ENCODE data around the gene PTGER3.

The PTGER3 gene

DNA sequence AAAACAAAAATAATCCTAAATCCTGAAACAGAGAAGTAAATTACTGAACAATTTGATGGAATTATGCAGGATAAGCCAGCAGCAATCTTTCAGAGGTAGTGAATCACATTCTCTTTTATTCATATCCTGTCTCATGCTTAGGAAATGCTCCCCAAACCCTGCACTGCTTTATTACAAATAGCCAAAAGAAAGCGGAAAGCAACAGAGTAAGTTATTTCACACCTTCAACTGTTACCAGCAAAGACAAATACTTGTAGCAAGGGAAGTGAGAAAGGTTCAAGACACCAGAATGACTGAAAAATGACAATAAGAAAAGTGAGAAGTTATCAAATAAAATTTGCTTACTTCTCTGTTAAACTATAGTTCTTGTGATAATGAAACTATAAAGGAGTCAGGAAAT lies 27.1 kb upstream of the PTGER3 start:
- Histone ChIP-seq H3K27ac (ENCODE audit: low read length, poor library complexity, severe bottlenecking) (no peak overlapping the region), H3K9me3 (ENCODE audit: control insufficient read depth, low read length) (no peaks in the 10 kb centered on the region), H3K27me3 (ENCODE audit: control insufficient read depth in 1 of 2, insufficient read depth in 1 of 2, low read length in 2 of 2) (no peaks in the 10 kb centered on the region), H3K9ac (ENCODE audit: low read length) (peak overlapping the region; percentile 7), H2BK120ac (ENCODE audit: low read depth, low read length) (no peak overlapping the region), H4K8ac (ENCODE audit: low read length) (no peak overlapping the region), H3K79me1 (replicated peaks; ENCODE audit: low read length, poor library complexity, severe bottlenecking) (peaks cover 4% of the 10 kb centered on the region), H3K36me3 (ENCODE audit: control insufficient read depth in 1 of 2, insufficient read depth in 2 of 2, low read depth in 1 of 2, low read length in 2 of 2) (peaks cover 10 to 87% of the 10 kb centered on the region in 2 experiments), H2BK5ac (ENCODE audit: low read depth, low read length, poor library complexity, severe bottlenecking) (no peak overlapping the region), H3K4me1 (ENCODE audit: control insufficient read depth, insufficient read depth, low read depth, low read length) (peaks cover 3% of the 10 kb centered on the region), H3K4me3 (ENCODE audit: insufficient read depth in 1 of 2, low read depth in 1 of 2, low read length in 2 of 2) (no peak overlapping the region), H4K91ac (ENCODE audit: low read length) (no peak overlapping the region), H2AK5ac (ENCODE audit: low read length, severe bottlenecking) (no peak overlapping the region), H3K23ac (ENCODE audit: low read length in 2 of 2) (no peak overlapping the region), H2BK15ac (ENCODE audit: low read depth, poor library complexity, severe bottlenecking) (no peak overlapping the region), H2AFZ (ENCODE audit: low read depth, low read length) (no peak overlapping the region), H2BK12ac (ENCODE audit: low read length in 2 of 2) (no peak overlapping the region), H3K18ac (ENCODE audit: low read depth in 1 of 2, low read length in 2 of 2) (no peak overlapping the region), H3K4me2 (ENCODE audit: low read length, poor library complexity, severe bottlenecking) (no peak overlapping the region), H3K4ac (ENCODE audit: low read depth in 1 of 2, low read length in 2 of 2) (no peak overlapping the region), H3K14ac (ENCODE audit: low read length in 2 of 2) (no peak overlapping the region)
- WGBS: no CpG with 5 or more reads among the region's 1 CpG
- no peak for DNase-seq

DNA sequence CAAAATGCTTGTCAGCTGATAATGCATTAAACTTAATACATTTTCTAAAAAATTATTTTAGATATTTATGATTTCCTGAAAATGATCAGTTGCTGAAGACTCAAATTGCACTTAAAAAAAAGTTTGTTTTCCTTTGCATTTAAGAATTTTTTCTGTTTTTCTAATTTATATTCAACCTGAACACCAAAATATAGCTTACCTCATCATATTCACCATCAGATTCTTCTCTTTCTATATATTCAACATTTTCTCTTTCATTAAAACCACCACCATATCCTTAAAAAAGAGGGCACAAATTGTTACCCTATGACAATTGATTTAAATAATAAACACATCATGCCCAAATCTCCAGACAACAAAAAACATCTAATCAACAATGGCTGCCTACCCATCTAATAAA lies 24.7 kb upstream of the PTGER3 start:
- H3K4ac ChIP-seq (ENCODE audit: low read depth in 1 of 2, low read length in 2 of 2): no peak overlapping the region
- H3K4me1 ChIP-seq (ENCODE audit: control insufficient read depth, insufficient read depth, low read depth, low read length): no peaks in the 10 kb centered on the region
- H3K4me2 ChIP-seq (ENCODE audit: low read length, poor library complexity, severe bottlenecking): no peak overlapping the region
- H3K9ac ChIP-seq (ENCODE audit: low read length): no peak overlapping the region
- H2BK15ac ChIP-seq (ENCODE audit: low read depth, poor library complexity, severe bottlenecking): no peak overlapping the region
- H3K27me3 ChIP-seq (ENCODE audit: control insufficient read depth in 1 of 2, insufficient read depth in 1 of 2, low read length in 2 of 2): no peaks in the 10 kb centered on the region
- no peak overlapping the region for H3K4me3 ChIP-seq (ENCODE audit: insufficient read depth in 1 of 2, low read depth in 1 of 2, low read length in 2 of 2)
- H3K23ac ChIP-seq (ENCODE audit: low read length in 2 of 2): no peak overlapping the region
- H3K9me3 ChIP-seq (ENCODE audit: control insufficient read depth, low read length): no peaks in the 10 kb centered on the region
- H3K18ac ChIP-seq (ENCODE audit: low read depth in 1 of 2, low read length in 2 of 2): no peak overlapping the region
- H3K27ac ChIP-seq (ENCODE audit: low read length, poor library complexity, severe bottlenecking): no peak overlapping the region
- peaks cover 12 to 98% of the 10 kb centered on the region in 2 experiments for H3K36me3 ChIP-seq (ENCODE audit: control insufficient read depth in 1 of 2, insufficient read depth in 2 of 2, low read depth in 1 of 2, low read length in 2 of 2)
- no peak overlapping the region for H2BK120ac ChIP-seq (ENCODE audit: low read depth, low read length)
- H3K14ac ChIP-seq (ENCODE audit: low read length in 2 of 2): no peak overlapping the region
- DNase-seq: no peak
- H4K91ac ChIP-seq (ENCODE audit: low read length): no peak overlapping the region
- no peak overlapping the region for H2AK5ac ChIP-seq (ENCODE audit: low read length, severe bottlenecking)
- H3K79me1 ChIP-seq (replicated peaks; ENCODE audit: low read length, poor library complexity, severe bottlenecking): peaks cover 6% of the 10 kb centered on the region
- H2AFZ ChIP-seq (ENCODE audit: low read depth, low read length): no peak overlapping the region
- no peak overlapping the region for H4K8ac ChIP-seq (ENCODE audit: low read length)
- H2BK12ac ChIP-seq (ENCODE audit: low read length in 2 of 2): no peak overlapping the region
- H2BK5ac ChIP-seq (ENCODE audit: low read depth, low read length, poor library complexity, severe bottlenecking): no peak overlapping the region

DNA sequence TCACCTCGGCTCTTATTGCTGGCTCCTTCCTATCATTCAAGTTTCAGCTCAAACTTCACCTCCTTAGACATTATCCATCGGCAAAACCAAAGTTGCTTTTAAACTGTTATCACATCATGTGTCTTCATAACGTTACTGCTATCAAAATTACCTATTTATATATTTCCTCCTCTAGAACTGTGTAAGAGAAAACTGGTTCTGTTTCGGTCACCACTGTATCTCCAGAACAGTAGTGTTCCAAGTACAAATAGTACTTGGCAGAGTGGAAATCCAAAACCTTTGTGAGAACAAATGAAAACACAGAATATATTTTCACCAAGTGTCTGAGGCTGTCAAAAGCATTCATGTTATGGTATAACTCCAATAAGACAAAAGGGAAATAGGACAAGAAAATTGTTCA lies 24.1 kb upstream of the PTGER3 start:
- H2BK5ac ChIP-seq (ENCODE audit: low read depth, low read length, poor library complexity, severe bottlenecking): no peak overlapping the region
- no peak overlapping the region for H3K4ac ChIP-seq (ENCODE audit: low read depth in 1 of 2, low read length in 2 of 2)
- no peak overlapping the region for H3K4me2 ChIP-seq (ENCODE audit: low read length, poor library complexity, severe bottlenecking)
- H2BK12ac ChIP-seq (ENCODE audit: low read length in 2 of 2): no peak overlapping the region
- 90% methylated on average over 4 of the region's 4 CpGs for WGBS
- H2AFZ ChIP-seq (ENCODE audit: low read depth, low read length): no peak overlapping the region
- no peak overlapping the region for H2BK120ac ChIP-seq (ENCODE audit: low read depth, low read length)
- no peak overlapping the region for H3K23ac ChIP-seq (ENCODE audit: low read length in 2 of 2)
- no peaks in the 10 kb centered on the region for H3K9me3 ChIP-seq (ENCODE audit: control insufficient read depth, low read length)
- no peak overlapping the region for H4K8ac ChIP-seq (ENCODE audit: low read length)
- H2AK5ac ChIP-seq (ENCODE audit: low read length, severe bottlenecking): no peak overlapping the region
- H4K91ac ChIP-seq (ENCODE audit: low read length): no peak overlapping the region
- H3K18ac ChIP-seq (ENCODE audit: low read depth in 1 of 2, low read length in 2 of 2): no peak overlapping the region
- no peaks in the 10 kb centered on the region for H3K27me3 ChIP-seq (ENCODE audit: control insufficient read depth in 1 of 2, insufficient read depth in 1 of 2, low read length in 2 of 2)
- no peak overlapping the region for H3K9ac ChIP-seq (ENCODE audit: low read length)
- no peak for DNase-seq
- no peak overlapping the region for H3K4me3 ChIP-seq (ENCODE audit: insufficient read depth in 1 of 2, low read depth in 1 of 2, low read length in 2 of 2)
- no peak overlapping the region for H3K27ac ChIP-seq (ENCODE audit: low read length, poor library complexity, severe bottlenecking)
- peaks cover 12 to 98% of the 10 kb centered on the region in 2 experiments for H3K36me3 ChIP-seq (ENCODE audit: control insufficient read depth in 1 of 2, insufficient read depth in 2 of 2, low read depth in 1 of 2, low read length in 2 of 2)
- no peaks in the 10 kb centered on the region for H3K4me1 ChIP-seq (ENCODE audit: control insufficient read depth, insufficient read depth, low read depth, low read length)
- H3K79me1 ChIP-seq (replicated peaks; ENCODE audit: low read length, poor library complexity, severe bottlenecking): peaks cover 6% of the 10 kb centered on the region
- H3K14ac ChIP-seq (ENCODE audit: low read length in 2 of 2): no peak overlapping the region
- H2BK15ac ChIP-seq (ENCODE audit: low read depth, poor library complexity, severe bottlenecking): no peak overlapping the region

DNA sequence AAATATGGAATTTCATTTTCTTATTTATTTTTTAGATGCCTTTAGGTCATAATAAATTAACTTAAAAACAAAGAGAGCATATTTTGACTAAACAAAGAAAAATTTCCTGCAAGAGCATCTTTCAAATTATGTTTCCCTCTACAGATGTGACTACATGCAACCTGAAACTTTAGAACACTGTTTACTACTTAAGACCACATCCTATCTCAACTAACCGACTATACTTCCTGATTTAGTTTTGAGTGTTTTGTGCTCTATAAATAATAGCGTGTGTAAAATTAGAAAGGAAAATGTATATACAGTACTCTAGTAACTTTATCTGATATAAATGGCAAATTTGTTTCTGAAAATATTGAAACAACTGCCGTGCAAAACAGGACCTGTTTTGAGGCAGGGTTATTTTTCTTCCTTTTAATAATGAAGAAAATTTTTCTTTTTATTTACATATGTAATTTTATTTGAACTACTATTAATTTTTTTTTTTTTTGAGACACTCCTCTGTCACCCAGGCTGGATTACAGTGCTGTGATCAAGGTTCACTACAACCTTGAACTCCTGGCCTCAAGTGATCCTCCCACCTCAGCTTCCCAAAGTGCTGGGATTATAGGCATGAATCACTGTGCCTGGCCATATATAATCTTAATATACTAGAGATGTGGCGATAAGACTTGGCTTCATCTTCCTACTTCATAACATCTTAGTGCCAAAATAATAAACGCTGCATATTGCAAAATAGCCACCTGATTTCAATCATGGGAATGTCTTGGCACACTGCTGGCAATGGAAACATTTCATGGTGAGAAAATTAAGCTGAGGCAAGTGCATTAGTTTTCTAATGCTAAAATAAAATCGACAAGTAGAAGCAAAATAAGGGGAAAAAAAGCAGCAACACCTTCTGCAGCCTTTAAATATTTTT lies 21.0 kb upstream of the PTGER3 start:
- no peak overlapping the region for H3K23ac ChIP-seq (ENCODE audit: low read length in 2 of 2)
- H3K4me2 ChIP-seq (ENCODE audit: low read length, poor library complexity, severe bottlenecking): no peak overlapping the region
- H3K14ac ChIP-seq (ENCODE audit: low read length in 2 of 2): no peak overlapping the region
- H3K27me3 ChIP-seq (ENCODE audit: control insufficient read depth in 1 of 2, insufficient read depth in 1 of 2, low read length in 2 of 2): no peaks in the 10 kb centered on the region
- no peak overlapping the region for H2AK5ac ChIP-seq (ENCODE audit: low read length, severe bottlenecking)
- 100% methylated on average over 3 of the region's 6 CpGs for WGBS
- no peak overlapping the region for H2BK120ac ChIP-seq (ENCODE audit: low read depth, low read length)
- no peak overlapping the region for H4K8ac ChIP-seq (ENCODE audit: low read length)
- H3K4ac ChIP-seq (ENCODE audit: low read depth in 1 of 2, low read length in 2 of 2): no peak overlapping the region
- H3K18ac ChIP-seq (ENCODE audit: low read depth in 1 of 2, low read length in 2 of 2): no peak overlapping the region
- peaks cover 5% of the 10 kb centered on the region for H3K79me1 ChIP-seq (replicated peaks; ENCODE audit: low read length, poor library complexity, severe bottlenecking)
- H2BK5ac ChIP-seq (ENCODE audit: low read depth, low read length, poor library complexity, severe bottlenecking): no peak overlapping the region
- H4K91ac ChIP-seq (ENCODE audit: low read length): no peak overlapping the region
- no peak overlapping the region for H3K4me3 ChIP-seq (ENCODE audit: insufficient read depth in 1 of 2, low read depth in 1 of 2, low read length in 2 of 2)
- H3K4me1 ChIP-seq (ENCODE audit: control insufficient read depth, insufficient read depth, low read depth, low read length): no peaks in the 10 kb centered on the region
- H3K9ac ChIP-seq (ENCODE audit: low read length): no peak overlapping the region
- DNase-seq: no peak
- no peaks in the 10 kb centered on the region for H3K9me3 ChIP-seq (ENCODE audit: control insufficient read depth, low read length)
- no peak overlapping the region for H2BK15ac ChIP-seq (ENCODE audit: low read depth, poor library complexity, severe bottlenecking)
- no peak overlapping the region for H2BK12ac ChIP-seq (ENCODE audit: low read length in 2 of 2)
- H3K36me3 ChIP-seq (ENCODE audit: control insufficient read depth in 1 of 2, insufficient read depth in 2 of 2, low read depth in 1 of 2, low read length in 2 of 2): peaks cover 12 to 98% of the 10 kb centered on the region in 2 experiments
- H2AFZ ChIP-seq (ENCODE audit: low read depth, low read length): no peak overlapping the region
- no peak overlapping the region for H3K27ac ChIP-seq (ENCODE audit: low read length, poor library complexity, severe bottlenecking)

All from mesenchymal stem cell (in vitro differentiated cells and primary cell).